ENCODE data around the gene CDC42. TPM values are rescaled to one million over a fixed set of nuclear protein-coding genes. Genes with fewer than 3 reads are reported as not detected.

CDC42 gene
- total and polyA plus RNA-seq, 2 of the 13 experiments (the other 11 are each of a cell fraction or from before 2014, with no cell fraction given) = 138 to 237 TPM

GRCh38 chr1:22131062-22131461 lies 78.6 kb downstream of the CDC42 start:
- intact Hi-C loops (cut with micrococcal nuclease; ENCODE audit: unreplicated experiment) (loop anchor here (10.0 kb wide), 1 partner anchor 144 kb away; no protein-coding TSS in a partner anchor), in situ Hi-C loops (cut with HindIII; ENCODE audit: extremely low pct_ligation_motif_present, low pct_unique_long_range_greater_than_20kb) (loop anchor here (5.0 to 10.0 kb wide), 2 partner anchors 286 to 514 kb away; partner anchors contain the start of gene C1QC)
- POLR2A ChIA-PET = no interaction called here
- WGBS (ENCODE audit: low lambda C conversion rate) = 60% methylated on average over 2 of the region's 4 CpGs
- FAIRE-seq (no peak), ATAC-seq (no peak), DNase-seq (ENCODE audit: low spot score) (no peak)
- Histone ChIP-seq H3K36me3 (replicated peaks in 1 of 2; ENCODE audit: control insufficient read depth in 1 of 2, insufficient read depth in 2 of 2, low read length in 2 of 2) (no peaks in the 10 kb centered on the region), H3K4me1 (ENCODE audit: insufficient read depth, low read length) (no peaks in the 10 kb centered on the region), H3K9ac (ENCODE audit: insufficient read depth, low read depth, low read length) (no peak overlapping the region), H2AFZ (ENCODE audit: low read length) (no peak overlapping the region), H3K27ac (ENCODE audit: extremely low read length, insufficient read depth, low read length) (no peak overlapping the region), H3K4me2 (ENCODE audit: low read depth, low read length) (no peak overlapping the region), H4K20me1 (ENCODE audit: insufficient read depth, low read length) (peaks cover 4% of the 10 kb centered on the region; the same call in 1 of the 2 replicates), H3K27me3 (ENCODE audit: control insufficient read depth in 1 of 2, insufficient read depth in 2 of 2, low read length in 2 of 2) (peaks cover 6 to 34% of the 10 kb centered on the region in 2 experiments), H3K9me3 (ENCODE audit: low read length) (no peaks in the 10 kb centered on the region), H3K79me2 (ENCODE audit: insufficient read depth, low read length) (no peaks in the 10 kb centered on the region), H3K4me3 (replicated peaks in 1 of 3; ENCODE audit: insufficient read depth in 1 of 3, low read depth in 2 of 3, low read length in 3 of 3) (no peak overlapping the region)
- BruUV-seq (replicated peaks) = no TSS peak
- CTCF ChIA-PET (ENCODE audit: low intra/inter-chr PET ratio, low total read pairs) = interaction anchor here (0.7 to 3.3 kb wide), 2 partner anchors 144 to 285 kb away, joined by 3 to 40 read pairs; no protein-coding TSS in a partner anchor
- TF ChIP-seq XRCC5 (optimal IDR thresholded peaks at IDR 0.05; ENCODE audit: low read length) (no peak), ZBTB7A (CRISPR knock-in tag; IDR thresholded peaks at IDR 0.05) (no peak), SKIL (CRISPR knock-in tag; IDR thresholded peaks at IDR 0.05; ENCODE audit: borderline replicate concordance) (no peak), NONO (IDR thresholded peaks at IDR 0.05) (no peak), NONO (CRISPR knock-in tag; conservative IDR thresholded peaks at IDR 0.05) (no peak), HOXD1 (CRISPR knock-in tag; IDR thresholded peaks at IDR 0.05) (no peak), SNRNP70 (IDR thresholded peaks at IDR 0.05; ENCODE audit: low read depth, low read length) (no peak), TEAD2 (CRISPR knock-in tag; IDR thresholded peaks at IDR 0.05) (no peak), ARID5B (CRISPR knock-in tag; IDR thresholded peaks at IDR 0.05) (no peak)
- TF ChIP-seq, protein P1, sequence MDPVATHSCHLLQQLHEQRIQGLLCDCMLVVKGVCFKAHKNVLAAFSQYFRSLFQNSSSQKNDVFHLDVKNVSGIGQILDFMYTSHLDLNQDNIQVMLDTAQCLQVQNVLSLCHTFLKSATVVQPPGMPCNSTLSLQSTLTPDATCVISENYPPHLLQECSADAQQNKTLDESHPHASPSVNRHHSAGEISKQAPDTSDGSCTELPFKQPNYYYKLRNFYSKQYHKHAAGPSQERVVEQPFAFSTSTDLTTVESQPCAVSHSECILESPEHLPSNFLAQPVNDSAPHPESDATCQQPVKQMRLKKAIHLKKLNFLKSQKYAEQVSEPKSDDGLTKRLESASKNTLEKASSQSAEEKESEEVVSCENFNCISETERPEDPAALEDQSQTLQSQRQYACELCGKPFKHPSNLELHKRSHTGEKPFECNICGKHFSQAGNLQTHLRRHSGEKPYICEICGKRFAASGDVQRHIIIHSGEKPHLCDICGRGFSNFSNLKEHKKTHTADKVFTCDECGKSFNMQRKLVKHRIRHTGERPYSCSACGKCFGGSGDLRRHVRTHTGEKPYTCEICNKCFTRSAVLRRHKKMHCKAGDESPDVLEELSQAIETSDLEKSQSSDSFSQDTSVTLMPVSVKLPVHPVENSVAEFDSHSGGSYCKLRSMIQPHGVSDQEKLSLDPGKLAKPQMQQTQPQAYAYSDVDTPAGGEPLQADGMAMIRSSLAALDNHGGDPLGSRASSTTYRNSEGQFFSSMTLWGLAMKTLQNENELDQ (CRISPR knock-in tag; IDR thresholded peaks at IDR 0.05; ENCODE audit: borderline replicate concordance) = no peak
- TF ChIP-seq, protein P2, sequence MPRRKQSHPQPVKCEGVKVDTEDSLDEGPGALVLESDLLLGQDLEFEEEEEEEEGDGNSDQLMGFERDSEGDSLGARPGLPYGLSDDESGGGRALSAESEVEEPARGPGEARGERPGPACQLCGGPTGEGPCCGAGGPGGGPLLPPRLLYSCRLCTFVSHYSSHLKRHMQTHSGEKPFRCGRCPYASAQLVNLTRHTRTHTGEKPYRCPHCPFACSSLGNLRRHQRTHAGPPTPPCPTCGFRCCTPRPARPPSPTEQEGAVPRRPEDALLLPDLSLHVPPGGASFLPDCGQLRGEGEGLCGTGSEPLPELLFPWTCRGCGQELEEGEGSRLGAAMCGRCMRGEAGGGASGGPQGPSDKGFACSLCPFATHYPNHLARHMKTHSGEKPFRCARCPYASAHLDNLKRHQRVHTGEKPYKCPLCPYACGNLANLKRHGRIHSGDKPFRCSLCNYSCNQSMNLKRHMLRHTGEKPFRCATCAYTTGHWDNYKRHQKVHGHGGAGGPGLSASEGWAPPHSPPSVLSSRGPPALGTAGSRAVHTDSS (CRISPR knock-in tag; conservative IDR thresholded peaks at IDR 0.05) = no peak
- TF ChIP-seq, protein P3, sequence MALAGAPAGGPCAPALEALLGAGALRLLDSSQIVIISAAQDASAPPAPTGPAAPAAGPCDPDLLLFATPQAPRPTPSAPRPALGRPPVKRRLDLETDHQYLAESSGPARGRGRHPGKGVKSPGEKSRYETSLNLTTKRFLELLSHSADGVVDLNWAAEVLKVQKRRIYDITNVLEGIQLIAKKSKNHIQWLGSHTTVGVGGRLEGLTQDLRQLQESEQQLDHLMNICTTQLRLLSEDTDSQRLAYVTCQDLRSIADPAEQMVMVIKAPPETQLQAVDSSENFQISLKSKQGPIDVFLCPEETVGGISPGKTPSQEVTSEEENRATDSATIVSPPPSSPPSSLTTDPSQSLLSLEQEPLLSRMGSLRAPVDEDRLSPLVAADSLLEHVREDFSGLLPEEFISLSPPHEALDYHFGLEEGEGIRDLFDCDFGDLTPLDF (CRISPR knock-in tag; IDR thresholded peaks at IDR 0.05) = no peak

Measured in HepG2 (cell line).